Aorta (tissue), 5 donors: ENCODE data around the gene HRC. TPM values are rescaled to one million over a fixed set of nuclear protein-coding genes. Genes with fewer than 3 reads are reported as not detected.
A peak's percentile ranks its signal among the peaks of the same experiment; 100 is the strongest.
"Not testable (repeated sequence)": the region's sequence is repeated elsewhere in the genome, so short reads cannot be mapped to it uniquely, and the experiment has no call there.

Source experiments
- ATAC-seq: fragments of 200-7000 bp; cut with Tn5 transposase; one replicate; pipeline ENCODE4 v1.9.1; 2022; ENCODE audit warnings: moderate library complexity; ENCODE audit not compliant: low FRiP score
- DNase-seq, 2 donors: peaks; one replicate each; pipeline ENCODE4 v3.0.0-alpha.2; 2020
- H3K27ac ChIP-seq, 2 donors: one replicate each; pipeline ENCODE4 v1.5.1; 2013; ENCODE audit warnings: low read length in 2 of 2, mild to moderate bottlenecking in 2 of 2, moderate library complexity in 2 of 2, control low read depth in 1 of 2, inconsistent platforms in 1 of 2, low read depth in 1 of 2
- H3K27me3 ChIP-seq, 2 donors: one replicate each; pipeline ENCODE4 v1.6.1; 2013; ENCODE audit warnings: control low read depth in 1 of 2, low read length in 1 of 2, mild to moderate bottlenecking in 1 of 2, moderate library complexity in 1 of 2; ENCODE audit not compliant: insufficient read depth in 2 of 2, control insufficient read depth in 1 of 2
- H3K36me3 ChIP-seq, 2 donors: one replicate each; pipeline ENCODE4 v1.6.1; 2013; ENCODE audit warnings: control low read depth in 1 of 2, low read length in 1 of 2, mild to moderate bottlenecking in 1 of 2; ENCODE audit not compliant: insufficient read depth in 2 of 2, control insufficient read depth in 1 of 2
- H3K4me1 ChIP-seq, 2 donors: one replicate each; pipeline ENCODE4 v1.6.1; 2013; ENCODE audit warnings: low read length in 2 of 2, control low read depth in 1 of 2, mild to moderate bottlenecking in 1 of 2, moderate library complexity in 1 of 2; ENCODE audit not compliant: insufficient read depth in 2 of 2, control insufficient read depth in 1 of 2
- H3K4me3 ChIP-seq, 2 donors: one replicate each; pipeline ENCODE4 v1.5.1; 2013; ENCODE audit warnings: low read length in 2 of 2, control low read depth in 1 of 2, mild to moderate bottlenecking in 1 of 2
- H3K9me3 ChIP-seq: one replicate; pipeline ENCODE4 v1.6.1; 2013; ENCODE audit warnings: mild to moderate bottlenecking, low read length; ENCODE audit not compliant: control insufficient read depth
- WGBS, 2 donors: extraction: QIAGEN DNeasy Blood & Tissue Kit; methylation state at CpG; one replicate each; pipeline ENCODE4 v1.1.7; 2013; 5-methylcytosine and 5-hydroxymethylcytosine counted together
- intact Hi-C, 2 donors: fragments of 100-400 bp; cut with DNase I; formaldehyde crosslinking; loops; one replicate each; pipeline versions ENCODE4 v1.14.2 to v1.15.0; 2022
- polyA plus RNA-seq, 2 donors: library from polyadenylated mRNA; stranded (reverse); fragments of 200-250 nt; gene quantifications; one replicate each; pipeline ENCODE4 v1.2.3, GENCODE V29; 2013
- total RNA-seq, 2 donors: library from RNA; stranded (reverse); fragmentation: NEBNext Ultra II Directional; extraction: Animal tissue kit (Norgen Biotek cat#: 25700); gene quantifications; one replicate each; pipeline ENCODE4 v1.2.1, GENCODE V29; 2021
- donor health status: healthy with polysubstance abuse.
- donor health status: Bipolar disorder and iron deficiency.
- donor health status: DM: no; HTN: no; CAD: no.
- donor health status: DM: no; HTN: no; CAD: no.
- donor health status: DM: yes; HTN: yes; CAD: no.

The HRC gene
- total and polyA plus RNA-seq, 4 donors, result 0.74 to 9.3 (median 3.7) TPM

DNA sequence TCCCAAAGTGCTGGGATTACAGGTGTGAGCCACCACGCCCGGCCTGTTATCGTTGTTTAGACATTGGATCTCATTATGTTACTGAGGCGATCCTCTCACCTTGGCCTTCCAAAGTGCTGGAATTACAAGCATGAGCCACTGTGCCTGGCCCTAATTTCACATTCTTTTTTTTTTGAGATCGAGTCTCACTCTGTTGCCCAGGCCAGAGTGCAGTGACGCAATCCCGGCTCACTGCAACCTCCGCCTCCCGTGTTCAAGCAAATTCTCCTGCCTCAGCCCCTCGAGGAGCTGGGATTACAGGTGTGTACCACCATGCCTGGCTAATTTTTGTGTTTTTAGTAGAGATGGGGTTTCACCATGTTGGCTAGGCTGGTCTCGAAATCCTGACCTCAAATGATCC lies 31.9 kb downstream of the HRC start:
- ATAC-seq, intact Hi-C loops, H3K9me3 ChIP-seq, H3K4me3 ChIP-seq, H3K4me1 ChIP-seq, H3K27me3 ChIP-seq, DNase-seq, H3K36me3 ChIP-seq, H3K27ac ChIP-seq: not testable (repeated sequence)
- 91 to 93% methylated on average over 11 of the region's 11 CpGs for WGBS, 2 donors

DNA sequence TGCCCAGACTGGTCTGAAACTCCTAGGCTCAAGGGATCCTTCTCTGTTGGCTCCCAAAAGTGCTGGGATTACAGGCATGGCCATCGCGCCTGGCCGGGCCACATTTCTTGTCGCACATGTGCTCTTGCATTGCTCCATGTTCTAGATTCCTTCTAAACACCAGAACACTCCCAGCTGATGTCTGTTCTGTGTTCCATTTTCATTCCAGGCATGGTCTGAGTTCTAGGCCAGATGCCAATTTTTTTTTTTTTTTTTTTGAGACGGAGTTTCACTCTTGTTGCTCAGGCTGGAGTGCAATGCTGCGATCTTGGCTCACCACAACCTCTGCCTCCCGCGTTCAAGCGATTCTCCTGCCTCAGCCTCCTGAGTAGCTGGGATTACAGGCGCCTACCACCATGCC lies 33.4 kb downstream of the HRC start:
- H3K27me3 ChIP-seq, H3K27ac ChIP-seq, DNase-seq, H3K4me1 ChIP-seq, H3K9me3 ChIP-seq, H3K36me3 ChIP-seq, H3K4me3 ChIP-seq, ATAC-seq, intact Hi-C loops: not testable (repeated sequence)
- WGBS, 2 donors, result 68 to 77% methylated on average over 10 of the region's 10 CpGs

DNA sequence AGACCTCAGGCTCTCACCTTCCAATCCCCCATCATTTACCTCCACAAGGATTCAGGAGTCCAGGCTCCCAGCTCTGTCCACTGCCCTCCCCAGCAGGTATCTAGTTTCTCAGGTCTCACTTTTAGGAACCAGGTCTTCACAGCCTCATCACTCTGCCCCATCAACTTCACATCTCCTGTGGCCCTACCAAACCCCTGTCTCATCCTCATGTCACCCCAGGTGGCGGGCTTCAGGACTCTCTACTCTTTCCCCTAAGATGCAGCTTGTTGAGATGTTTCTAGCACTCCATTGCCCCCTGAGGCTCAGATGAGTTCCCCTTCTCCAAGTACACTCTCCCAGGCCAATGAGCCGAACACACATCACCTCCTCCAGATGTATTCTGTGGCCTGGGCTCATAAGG lies 34.3 kb downstream of the HRC start:
- H3K36me3 ChIP-seq, result no peaks in the 10 kb centered on the region
- intact Hi-C loops, result no loop called here
- no peak for DNase-seq
- H3K4me1 ChIP-seq, result no peaks in the 10 kb centered on the region
- no peak for ATAC-seq
- 90 to 96% methylated on average over 2 of the region's 2 CpGs for WGBS, 2 donors
- H3K4me3 ChIP-seq, result no peak overlapping the region
- H3K27ac ChIP-seq, result no peak overlapping the region
- H3K9me3 ChIP-seq, result no peaks in the 10 kb centered on the region
- H3K27me3 ChIP-seq, result no peaks in the 10 kb centered on the region

DNA sequence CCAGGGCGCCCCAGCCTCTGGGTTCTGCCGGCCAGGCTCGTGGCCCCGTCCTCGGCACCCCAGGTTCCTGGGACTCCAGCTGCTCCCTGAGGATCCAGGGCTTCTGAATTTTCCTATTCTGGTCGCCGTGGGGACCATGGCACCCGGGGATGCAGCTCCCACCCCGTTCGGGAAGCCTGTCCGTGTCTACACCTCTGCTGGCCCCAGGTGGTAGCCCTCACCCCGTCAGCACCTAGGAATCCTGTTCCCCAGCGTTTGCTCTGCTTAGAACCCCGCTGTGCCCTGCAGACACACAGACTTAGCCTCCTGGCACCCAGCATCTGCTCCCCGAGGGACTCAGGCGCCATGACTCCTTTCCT lies 34.9 kb downstream of the HRC start:
- 11 to 17% methylated on average over 15 to 16 of the region's 16 CpGs for WGBS, 2 donors
- H3K4me1 ChIP-seq, result no peaks in the 10 kb centered on the region
- ATAC-seq (no peak), DNase-seq (no peak)
- intact Hi-C loops, result no loop called here
- H3K27me3 ChIP-seq, result no peaks in the 10 kb centered on the region
- no peak overlapping the region for H3K27ac ChIP-seq
- no peaks in the 10 kb centered on the region for H3K36me3 ChIP-seq
- H3K9me3 ChIP-seq, result no peaks in the 10 kb centered on the region
- no peak overlapping the region for H3K4me3 ChIP-seq

DNA sequence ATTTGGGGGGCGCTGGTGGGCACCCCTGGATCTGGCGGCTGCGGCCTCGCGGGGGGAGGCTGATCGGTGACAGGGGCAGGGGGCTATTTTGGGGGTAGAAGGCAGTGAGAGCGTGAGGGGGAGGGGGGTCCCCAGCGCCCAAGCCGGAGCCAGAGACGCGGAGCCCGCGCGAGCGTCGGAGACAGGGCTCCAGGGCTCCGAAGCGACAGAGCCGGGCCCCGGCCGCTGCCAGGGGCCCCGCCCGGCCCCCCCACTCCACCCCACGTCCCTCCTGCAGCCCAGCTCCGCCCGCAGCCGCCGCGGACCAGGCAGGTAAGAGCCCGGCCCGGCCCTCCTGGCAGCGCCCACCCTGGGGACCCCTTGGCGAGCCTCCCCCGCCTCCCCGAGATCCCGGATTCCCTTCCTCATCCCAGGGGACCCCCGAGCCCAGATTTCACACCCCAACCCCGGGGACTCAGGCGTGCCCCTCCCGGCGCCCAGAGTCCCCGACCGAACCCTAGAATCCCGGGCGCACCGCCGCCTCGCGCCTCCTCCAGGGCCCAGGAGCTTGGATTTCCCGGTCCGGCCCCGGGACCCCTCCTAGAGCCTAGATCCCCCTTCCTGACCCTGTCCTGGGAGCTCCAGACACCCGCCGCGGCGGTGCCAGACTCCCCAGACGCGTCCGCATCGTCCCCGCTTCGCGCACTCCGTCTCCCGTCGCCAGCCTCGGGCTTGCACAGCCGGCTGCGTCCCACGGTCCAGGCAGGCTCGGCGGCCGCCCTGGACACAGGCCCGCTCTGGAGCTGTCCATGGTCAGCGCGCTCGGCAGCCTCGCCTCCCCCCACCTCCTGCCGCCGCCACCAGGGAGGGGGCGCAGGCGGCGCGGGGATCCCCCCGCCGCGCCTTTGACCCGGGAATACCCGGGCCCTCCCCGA lies 35.5 kb downstream of the HRC start, which contains the start of gene PPFIA3:
Gene PPFIA3 (plus strand): TSS at position 134 of the 914 bp plus-strand sequence. CDS start 8,330 bp downstream, outside the sequence.
- Histone ChIP-seq H3K4me3 (peak within 1 kb of the TSS; percentile 34 to 45), H3K27me3 (no peaks in the 10 kb centered on the region), H3K4me1 (no peaks in the 10 kb centered on the region), H3K36me3 (no peaks in the 10 kb centered on the region), H3K27ac (peak within 1 kb of the TSS; percentile 23 to 91), H3K9me3 (no peaks in the 10 kb centered on the region)
- peak; percentile 80 for ATAC-seq
- peak; percentile 80 to 91 for DNase-seq
- intact Hi-C loops, result loop anchor here (2.0 to 5.0 kb wide), 2 partner anchors 31 to 33 kb away; no protein-coding TSS in a partner anchor
- 1% methylated on average over 62 to 90 of the region's 90 CpGs for WGBS, 2 donors

DNA sequence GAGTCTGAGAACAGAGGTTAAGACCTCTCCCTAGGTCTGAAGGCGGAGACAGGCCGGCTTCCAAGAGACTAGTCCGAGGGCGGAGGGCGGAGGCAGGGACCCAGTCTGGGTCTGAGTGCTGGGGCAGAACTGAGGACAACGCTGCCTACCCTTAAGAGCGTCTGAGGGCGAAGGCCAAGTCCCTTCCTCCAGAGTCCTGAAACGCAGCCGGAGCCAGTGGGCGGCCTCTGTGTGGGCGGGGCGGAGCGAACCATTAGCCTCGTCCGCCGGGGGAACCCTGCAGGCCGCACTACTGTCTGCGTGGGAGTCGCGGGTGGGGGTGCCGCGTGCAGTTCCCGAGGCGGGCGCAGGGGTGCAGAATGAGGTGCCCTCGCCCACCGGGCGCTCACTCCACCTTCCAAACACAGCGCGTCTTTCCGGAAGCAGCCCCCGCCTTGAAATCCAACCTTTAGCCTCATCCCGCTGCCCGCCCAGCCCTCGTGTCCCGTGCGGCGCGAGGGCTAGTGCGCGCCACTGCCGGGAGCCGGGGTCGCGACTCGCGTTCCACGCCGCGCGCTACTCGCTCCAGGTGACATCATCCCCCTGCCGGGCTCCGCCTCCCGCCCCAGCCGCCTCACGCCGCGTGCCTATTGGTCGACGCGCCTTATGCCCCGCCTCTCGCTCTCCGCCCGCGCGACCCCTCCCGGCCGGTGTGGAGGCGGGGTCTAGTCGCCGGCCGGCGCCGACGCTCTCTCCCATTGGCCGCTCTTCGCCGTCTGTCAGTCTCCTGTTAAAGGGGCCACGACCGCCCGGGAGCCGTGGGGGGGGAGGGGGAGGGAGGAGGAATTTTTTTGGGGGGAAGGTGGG lies 36.4 kb downstream of the HRC start, which contains the start of gene C19orf73:
Gene C19orf73 (minus strand): TSS at position 579 of the 846 bp plus-strand sequence. CDS start 121 bp downstream, at position 458.
- Histone ChIP-seq H3K36me3 (no peaks in the 10 kb centered on the region), H3K9me3 (no peaks in the 10 kb centered on the region), H3K4me1 (peaks cover 0 to under 1% of the 10 kb centered on the region in 2 donors), H3K4me3 (peak within 1 kb of the TSS; percentile 34 to 45), H3K27ac (peak within 1 kb of the TSS; percentile 23 to 91), H3K27me3 (no peaks in the 10 kb centered on the region)
- intact Hi-C loops, result loop anchor here (2.0 to 5.0 kb wide), 2 partner anchors 32 to 34 kb away; no protein-coding TSS in a partner anchor
- ATAC-seq, result peak; percentile 94
- DNase-seq, result peak; percentile 97 to 98
- 1% methylated on average over 74 to 85 of the region's 85 CpGs for WGBS, 2 donors

DNA sequence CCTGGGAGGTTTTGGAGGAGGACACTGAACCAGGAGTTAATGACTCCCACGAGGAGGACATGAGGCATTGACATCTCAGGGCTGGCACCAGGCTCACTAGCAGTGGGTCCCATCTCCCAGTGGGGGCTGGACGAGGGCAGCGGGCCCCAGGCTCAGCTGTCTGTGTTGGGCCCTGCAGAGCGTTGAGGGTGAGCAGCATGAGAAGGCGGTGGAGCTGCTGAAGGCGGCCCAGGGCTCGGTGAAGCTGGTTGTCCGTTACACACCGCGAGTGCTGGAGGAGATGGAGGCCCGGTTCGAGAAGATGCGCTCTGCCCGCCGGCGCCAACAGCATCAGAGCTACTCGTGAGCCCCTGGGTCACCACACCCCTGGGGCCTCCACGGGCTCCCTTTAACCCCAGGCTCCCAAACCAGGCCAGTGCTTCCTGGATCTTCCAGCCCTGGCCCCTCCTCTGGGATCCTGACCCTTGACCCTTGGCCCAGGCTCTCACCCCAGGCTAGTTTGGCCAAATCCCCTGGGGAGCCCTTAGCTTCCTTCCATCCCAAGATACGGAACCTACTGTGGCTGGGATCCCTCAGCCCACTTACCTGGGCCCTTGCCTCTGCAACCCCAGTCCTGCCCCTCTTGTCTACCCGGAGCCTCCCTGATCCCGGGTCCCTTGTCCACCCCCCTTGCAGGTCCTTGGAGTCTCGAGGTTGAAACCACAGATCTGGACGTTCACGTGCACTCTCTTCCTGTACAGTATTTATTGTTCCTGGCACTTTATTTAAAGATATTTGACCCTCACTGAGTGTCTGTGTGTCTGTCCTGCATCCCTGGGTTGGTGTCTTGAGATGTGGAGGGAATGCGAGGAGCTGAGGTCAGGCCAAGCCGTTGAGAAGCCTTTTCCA lies 37.3 kb downstream of the HRC start:
- DNase-seq, result peak in 1 of 2 donors; percentile 61
- peak overlapping the region in 1 of 2 donors; percentile 34 for H3K4me3 ChIP-seq

More for the DNA sequence above, 37.3 kb downstream of the HRC start:
- WGBS, 2 donors, result 64 to 65% methylated on average over 26 of the region's 26 CpGs
- H3K27me3 ChIP-seq, result no peaks in the 10 kb centered on the region
- intact Hi-C loops, result loop anchor here (2.0 to 5.0 kb wide), 2 partner anchors 33 to 34 kb away; no protein-coding TSS in a partner anchor
- H3K27ac ChIP-seq, result peak overlapping the region in 1 of 2 donors; percentile 91
- no peak for ATAC-seq
- H3K4me1 ChIP-seq, result peaks cover 0 to 2% of the 10 kb centered on the region in 2 donors
- no peaks in the 10 kb centered on the region for H3K36me3 ChIP-seq
- no peaks in the 10 kb centered on the region for H3K9me3 ChIP-seq
